GM12873 (cell line): ENCODE measurements around the gene TSPAN9.

ENCODE experiments used
- TF ChIP-seq, protein P1 (sequence below): IDR thresholded peaks from 2 replicates; pipeline ENCODE4 v1.5.1; 2012; ENCODE audit warnings: low read depth, mild to moderate bottlenecking, moderate library complexity, low read length, control low read depth; ENCODE audit not compliant: insufficient read depth; ENCODE audit errors: missing control alignments

TSPAN9 gene

DNA sequence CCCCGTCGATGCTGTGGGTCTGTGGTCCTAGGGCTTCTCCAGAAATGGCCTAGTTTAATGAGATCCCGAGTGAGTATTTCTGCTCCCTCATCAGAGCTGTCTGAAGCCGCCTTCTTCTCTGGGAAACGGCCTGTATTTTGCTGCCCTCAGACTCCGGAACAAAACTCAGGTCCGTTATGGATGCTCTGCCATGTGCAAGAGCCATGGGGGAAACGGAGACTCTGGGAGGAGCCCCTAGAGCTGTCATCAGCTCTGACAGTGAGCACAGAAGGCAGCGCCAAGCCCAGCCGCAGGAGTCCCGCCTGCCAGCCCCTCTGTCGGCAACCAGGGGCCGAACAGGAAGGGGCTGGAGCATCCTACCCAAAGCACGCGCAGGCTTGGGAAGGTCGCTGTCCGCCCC, 221.4 kb downstream of the TSPAN9 start:
- TF ChIP-seq, protein P1, sequence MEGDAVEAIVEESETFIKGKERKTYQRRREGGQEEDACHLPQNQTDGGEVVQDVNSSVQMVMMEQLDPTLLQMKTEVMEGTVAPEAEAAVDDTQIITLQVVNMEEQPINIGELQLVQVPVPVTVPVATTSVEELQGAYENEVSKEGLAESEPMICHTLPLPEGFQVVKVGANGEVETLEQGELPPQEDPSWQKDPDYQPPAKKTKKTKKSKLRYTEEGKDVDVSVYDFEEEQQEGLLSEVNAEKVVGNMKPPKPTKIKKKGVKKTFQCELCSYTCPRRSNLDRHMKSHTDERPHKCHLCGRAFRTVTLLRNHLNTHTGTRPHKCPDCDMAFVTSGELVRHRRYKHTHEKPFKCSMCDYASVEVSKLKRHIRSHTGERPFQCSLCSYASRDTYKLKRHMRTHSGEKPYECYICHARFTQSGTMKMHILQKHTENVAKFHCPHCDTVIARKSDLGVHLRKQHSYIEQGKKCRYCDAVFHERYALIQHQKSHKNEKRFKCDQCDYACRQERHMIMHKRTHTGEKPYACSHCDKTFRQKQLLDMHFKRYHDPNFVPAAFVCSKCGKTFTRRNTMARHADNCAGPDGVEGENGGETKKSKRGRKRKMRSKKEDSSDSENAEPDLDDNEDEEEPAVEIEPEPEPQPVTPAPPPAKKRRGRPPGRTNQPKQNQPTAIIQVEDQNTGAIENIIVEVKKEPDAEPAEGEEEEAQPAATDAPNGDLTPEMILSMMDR: no peak

DNA sequence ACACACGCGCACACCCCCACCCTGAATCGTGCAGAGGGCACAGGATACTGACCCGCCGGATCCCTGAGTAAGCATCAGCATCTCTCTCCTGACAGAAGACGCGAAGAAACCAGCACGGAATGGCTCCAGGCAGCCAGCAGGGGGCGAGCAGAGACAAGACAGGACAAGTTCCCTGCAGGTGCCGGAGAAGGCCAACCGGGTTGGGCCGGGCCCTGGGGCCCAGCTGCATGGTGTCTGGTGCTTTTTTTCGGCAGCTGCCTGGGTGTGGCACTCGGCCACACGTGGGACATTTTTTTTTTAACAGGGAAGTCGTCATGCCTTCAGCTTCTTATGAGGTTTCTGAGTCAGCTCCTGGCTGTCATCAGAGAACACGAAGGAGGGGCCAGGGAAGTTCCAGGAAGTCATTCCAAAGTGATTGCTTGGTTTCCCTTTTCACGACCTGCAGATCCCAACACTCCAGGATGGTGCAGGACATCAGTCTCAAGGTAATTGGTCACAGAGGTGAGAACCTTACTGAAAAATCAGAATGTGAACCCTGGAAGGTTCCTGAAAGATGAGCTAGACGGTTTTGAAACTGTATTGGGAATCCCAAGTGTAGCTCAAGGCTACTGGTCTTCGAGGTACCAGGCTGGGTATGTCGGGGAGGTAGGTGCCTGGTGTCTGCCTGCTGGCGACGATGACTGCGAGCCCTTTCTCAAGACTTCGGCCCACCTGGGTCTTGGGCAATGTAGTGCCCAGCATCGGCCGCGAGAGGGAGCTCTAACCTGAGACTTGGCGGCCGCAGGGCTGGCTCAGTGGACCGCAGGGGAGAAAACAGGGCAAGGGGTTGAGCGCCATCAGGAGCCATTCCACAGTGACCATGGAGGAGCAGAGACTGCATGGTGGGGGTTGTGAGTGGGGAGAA, 223.0 kb downstream of the TSPAN9 start:
- TF ChIP-seq, protein P1: peak; percentile 97

DNA sequence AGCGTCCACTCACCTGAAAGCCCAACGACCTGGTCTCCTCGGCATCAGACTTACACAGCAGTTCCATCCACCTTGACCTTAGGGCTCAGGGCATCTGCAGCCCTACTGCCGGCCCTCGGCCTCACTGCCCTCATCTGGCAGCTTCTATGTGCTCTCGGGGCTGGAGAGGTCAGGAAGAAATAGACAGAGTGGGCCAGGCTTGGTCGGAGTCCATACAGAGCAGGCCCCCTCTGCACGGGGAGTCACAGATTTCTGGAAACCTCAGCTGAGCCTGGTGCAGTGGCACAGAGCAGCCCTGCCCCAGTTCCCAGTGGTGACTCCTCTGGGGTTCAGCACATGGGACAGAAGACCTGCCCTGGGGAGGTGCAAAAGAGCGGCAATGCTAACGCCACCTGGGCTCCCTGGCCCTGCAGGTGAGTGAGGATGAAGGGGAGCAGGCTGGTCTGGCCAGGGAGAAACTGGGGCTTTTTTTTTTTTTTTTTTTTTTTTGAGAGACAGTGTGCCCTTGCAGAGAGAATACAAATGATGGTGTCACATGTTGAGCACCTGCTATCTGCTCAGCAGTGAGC, 223.7 kb downstream of the TSPAN9 start:
- TF ChIP-seq, protein P1: no peak

DNA sequence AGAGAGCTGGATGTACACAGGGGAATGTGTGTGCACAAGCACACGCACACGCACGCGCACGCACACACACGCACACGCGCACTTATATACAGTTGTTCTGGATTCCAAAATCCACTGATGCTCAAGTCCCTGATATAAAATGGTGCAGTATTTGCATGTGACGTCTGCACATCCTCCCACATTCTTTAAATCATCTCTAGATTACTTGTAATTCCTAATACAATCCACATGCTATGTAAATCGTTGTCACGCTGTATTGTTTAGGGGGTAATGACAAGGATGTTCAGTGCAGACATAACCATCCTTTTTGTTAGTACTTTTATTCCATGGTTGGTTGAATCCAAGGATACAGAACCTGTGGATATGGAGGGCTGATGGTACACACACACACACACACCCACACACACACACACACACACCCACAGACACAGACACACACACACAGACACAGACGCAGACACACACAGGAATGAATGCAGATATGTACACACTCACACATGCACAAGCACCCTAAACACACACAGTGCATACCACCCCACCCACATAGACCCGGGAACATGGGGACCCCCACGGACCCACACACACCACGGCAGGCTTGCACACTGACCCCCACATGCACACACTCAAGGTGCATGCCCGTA, 225.3 kb downstream of the TSPAN9 start:
- TF ChIP-seq, protein P1: no peak

DNA sequence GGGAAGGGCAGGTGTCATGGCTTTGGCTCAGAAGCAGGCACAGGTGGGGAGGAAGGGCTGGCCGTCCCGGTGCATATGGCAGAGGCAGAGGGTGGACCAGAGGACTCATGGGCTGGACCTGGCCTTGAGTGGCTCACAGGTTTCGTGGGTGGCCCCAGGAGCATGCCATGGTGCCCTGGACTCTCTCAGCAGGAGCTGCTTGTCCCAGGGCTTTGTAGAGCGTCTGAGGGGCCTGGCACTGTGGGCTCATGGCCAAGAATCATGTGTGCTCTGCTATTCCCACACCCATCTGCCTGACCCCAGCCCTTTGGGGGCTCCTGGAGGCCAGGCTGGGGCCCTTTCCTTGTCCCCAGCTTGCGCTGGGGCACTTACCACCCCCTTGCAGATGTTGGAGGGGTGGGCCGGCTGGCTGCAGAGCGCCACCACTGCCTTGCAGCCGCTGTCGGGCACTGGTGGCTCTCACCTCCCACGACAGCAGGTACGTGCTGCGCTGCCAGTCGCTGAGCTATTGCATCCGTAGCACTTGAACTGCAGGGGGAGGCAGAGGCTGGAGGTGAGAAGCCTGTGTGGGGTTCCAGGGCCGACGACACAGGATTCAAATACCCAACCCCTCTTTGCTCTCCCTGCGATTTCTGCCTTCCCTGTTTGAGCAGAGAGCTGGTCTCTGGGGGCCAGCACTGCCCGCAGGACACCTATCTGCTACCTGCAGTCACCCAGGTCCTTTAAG, 226.4 kb downstream of the TSPAN9 start:
- TF ChIP-seq, protein P1: no peak

DNA sequence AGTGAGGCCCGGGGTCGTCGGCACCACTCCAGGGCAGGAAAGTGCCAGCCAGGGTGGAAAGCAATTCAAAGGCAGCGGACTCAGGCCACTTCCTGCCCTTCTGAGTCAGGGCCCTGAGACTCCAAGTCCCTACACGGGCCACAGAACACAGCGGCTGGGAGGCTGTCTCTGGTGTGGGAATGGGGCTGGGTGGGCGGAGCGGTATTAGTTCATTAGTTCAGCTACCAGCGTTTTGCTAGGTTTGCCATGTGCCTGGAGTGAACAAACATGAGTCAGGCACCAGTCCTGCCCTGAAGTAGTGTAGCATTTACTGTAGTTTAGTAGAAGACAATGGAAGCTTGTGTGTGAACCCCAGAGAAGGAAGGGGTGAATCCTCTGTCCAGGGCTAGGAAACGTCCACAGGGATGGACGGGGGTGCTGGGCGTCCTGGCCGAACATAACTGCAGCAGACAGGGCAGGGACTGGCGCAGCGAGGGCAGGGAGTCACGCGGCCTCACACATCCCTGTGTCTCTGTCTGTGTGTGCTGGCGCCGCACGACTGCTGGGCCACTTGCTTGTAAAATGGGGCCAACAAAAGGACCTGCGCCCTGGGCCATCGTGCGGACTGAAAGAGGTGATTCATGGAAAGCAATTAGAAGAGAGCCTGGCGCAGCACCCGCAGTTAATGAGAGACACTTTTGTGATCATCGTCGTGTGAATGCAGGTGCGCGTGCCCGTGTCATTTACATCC, 227.4 kb downstream of the TSPAN9 start:
- TF ChIP-seq, protein P1: no peak
